ENCODE data around the gene ATP5F1C.

DNA sequence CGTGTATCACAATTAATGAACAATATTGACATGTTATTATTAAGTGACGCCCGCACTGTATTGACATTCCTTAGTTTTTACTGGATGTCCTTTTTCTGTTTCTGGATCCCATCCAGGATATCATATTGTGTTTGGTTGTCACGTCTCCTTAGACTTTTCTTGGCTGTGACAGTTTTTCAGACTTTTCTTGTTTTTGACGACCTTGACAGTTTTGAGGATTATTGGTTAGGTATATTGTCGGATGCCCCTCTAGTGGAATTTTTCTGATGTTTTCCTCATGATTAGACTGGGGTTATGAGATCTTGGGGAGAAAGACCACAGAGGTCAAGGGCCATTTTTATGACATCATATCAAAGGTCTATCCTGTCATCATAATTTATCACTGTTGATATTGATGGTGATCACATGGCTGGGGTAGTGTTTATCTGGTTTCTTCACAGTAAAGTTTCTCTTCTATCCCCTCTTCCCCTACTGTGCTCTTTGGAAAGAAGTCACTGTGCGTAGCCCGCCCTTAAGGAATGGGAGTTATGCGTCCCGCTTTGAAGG, 41.4 kb downstream of the ATP5F1C start:
- TF ChIP-seq, protein P1, sequence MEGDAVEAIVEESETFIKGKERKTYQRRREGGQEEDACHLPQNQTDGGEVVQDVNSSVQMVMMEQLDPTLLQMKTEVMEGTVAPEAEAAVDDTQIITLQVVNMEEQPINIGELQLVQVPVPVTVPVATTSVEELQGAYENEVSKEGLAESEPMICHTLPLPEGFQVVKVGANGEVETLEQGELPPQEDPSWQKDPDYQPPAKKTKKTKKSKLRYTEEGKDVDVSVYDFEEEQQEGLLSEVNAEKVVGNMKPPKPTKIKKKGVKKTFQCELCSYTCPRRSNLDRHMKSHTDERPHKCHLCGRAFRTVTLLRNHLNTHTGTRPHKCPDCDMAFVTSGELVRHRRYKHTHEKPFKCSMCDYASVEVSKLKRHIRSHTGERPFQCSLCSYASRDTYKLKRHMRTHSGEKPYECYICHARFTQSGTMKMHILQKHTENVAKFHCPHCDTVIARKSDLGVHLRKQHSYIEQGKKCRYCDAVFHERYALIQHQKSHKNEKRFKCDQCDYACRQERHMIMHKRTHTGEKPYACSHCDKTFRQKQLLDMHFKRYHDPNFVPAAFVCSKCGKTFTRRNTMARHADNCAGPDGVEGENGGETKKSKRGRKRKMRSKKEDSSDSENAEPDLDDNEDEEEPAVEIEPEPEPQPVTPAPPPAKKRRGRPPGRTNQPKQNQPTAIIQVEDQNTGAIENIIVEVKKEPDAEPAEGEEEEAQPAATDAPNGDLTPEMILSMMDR (IDR thresholded peaks at IDR 0.05), result no peak
- TF ChIP-seq POLR2A (IDR thresholded peaks at IDR 0.05), result no peak
